ENCODE measurements around the gene LRRFIP1. TPM values are rescaled to one million over a fixed set of nuclear protein-coding genes. Genes with fewer than 3 reads are reported as not detected.

Gene LRRFIP1
- total and polyA plus RNA-seq, 10 of the 15 experiments (the other 5 are each of a cell fraction or from before 2014, with no cell fraction given): 36.2 to 120 (median 74.3) TPM

DNA sequence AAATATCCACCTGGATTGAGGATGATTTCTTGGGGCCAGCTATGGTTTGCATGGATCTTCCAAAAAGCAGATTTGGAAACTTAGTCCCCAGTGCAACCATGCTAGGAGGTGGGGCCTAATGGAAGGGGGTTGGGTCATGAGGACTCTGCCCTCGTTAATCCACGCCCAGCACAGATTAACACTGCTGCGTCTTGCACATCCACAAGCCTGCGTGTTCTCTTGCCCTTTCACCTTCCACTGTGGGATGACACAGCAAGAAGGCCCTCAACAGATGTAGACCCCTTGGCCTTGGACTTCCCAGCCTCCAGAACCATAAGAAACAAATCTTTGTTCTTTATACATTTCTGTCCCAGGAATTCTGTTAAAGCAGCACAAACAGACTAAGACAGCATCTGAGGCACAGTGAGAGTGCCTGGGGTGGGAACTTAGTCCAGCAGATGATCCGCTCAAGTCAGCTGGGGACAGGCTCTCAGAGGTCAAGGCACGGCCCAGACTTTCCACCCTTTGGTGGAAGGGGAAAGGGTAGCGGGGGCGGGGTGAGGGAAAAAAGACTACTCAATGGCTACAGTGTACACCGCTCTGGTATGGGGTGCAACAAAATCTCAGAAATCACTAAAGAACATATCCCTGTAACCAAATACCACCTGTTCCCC lies 39.2 kb upstream of the LRRFIP1 start (continued):
- TF ChIP-seq, protein P1, sequence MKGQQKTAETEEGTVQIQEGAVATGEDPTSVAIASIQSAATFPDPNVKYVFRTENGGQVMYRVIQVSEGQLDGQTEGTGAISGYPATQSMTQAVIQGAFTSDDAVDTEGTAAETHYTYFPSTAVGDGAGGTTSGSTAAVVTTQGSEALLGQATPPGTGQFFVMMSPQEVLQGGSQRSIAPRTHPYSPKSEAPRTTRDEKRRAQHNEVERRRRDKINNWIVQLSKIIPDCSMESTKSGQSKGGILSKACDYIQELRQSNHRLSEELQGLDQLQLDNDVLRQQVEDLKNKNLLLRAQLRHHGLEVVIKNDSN (IDR thresholded peaks at IDR 0.05; ENCODE audit: borderline replicate concordance, extremely low read length, insufficient read depth, low read depth, low read length): no peak
- TF ChIP-seq BACH1 (IDR thresholded peaks at IDR 0.05; ENCODE audit: borderline replicate concordance): no peak
- TF ChIP-seq ZBTB4 (CRISPR knock-in tag; IDR thresholded peaks at IDR 0.05): no peak
- TF ChIP-seq ZBTB33 (IDR thresholded peaks at IDR 0.05): no peak
- no peak for TF ChIP-seq ATF3 (IDR thresholded peaks at IDR 0.05; ENCODE audit: borderline replicate concordance, extremely low read depth, low read depth, low read length)
- no peak for TF ChIP-seq NBN (IDR thresholded peaks at IDR 0.05)

Data from GM12878 (cell line).